GM20431 (cell line): ENCODE data around the gene LAMA2.

Source experiments
- in situ Hi-C: fragments of 300-500 bp; cut with MseI, MboI; formaldehyde crosslinking; loops from one replicate; pipeline ENCODE4 v1.15.0; 2020; ENCODE audit warnings: low sequenced_read_pairs; ENCODE audit not compliant: unreplicated experiment

Gene LAMA2

DNA sequence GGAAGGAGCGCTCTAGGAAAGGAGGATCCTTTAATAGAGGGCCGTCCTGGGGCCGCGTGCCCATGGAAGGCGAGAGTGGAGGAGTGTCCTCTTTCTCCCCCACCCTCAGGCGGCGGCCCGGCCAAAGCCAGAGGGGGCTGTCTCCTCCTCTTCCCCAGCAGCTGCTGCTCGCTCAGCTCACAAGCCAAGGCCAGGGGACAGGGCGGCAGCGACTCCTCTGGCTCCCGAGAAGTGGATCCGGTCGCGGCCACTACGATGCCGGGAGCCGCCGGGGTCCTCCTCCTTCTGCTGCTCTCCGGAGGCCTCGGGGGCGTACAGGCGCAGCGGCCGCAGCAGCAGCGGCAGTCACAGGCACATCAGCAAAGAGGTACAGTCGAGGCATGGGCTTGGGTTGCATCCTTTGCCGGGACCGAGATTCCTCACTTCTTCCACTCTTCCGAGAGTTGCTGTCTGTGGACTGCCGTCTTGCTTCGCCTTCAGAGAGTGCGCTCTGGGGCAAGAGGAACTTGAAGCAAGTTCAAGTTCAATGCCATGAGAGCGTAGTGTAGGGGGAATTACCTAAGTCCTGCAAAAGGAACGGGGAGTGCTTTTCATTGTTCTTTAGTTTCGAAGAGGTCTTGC is at the start of gene LAMA2:
Gene LAMA2, plus strand, starts transcription at position 148 of the 621 bp plus-strand sequence. Its CDS starts 108 bp downstream, at position 256.
- in situ Hi-C loops = no loop called here

DNA sequence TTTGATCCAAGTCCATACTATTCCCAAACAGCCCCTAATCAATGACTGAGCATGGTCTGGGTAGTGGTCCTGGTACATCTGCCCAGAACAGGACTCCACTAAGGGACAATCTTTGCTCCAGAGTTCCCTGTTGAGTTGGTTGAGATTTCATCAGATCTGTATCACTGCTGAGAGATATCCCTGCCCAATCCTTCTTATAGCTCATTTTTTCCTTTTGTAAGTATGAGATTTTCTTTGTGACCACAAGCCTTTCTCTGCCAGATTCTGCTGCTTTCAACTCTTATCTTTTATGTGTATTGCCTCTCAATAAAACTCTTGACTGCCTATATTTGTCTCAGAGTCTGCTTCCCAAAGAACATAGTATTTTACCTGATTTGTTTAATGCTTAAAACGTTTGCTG is 46.2 kb upstream of the LAMA2 start:
- in situ Hi-C loops = no loop called here

DNA sequence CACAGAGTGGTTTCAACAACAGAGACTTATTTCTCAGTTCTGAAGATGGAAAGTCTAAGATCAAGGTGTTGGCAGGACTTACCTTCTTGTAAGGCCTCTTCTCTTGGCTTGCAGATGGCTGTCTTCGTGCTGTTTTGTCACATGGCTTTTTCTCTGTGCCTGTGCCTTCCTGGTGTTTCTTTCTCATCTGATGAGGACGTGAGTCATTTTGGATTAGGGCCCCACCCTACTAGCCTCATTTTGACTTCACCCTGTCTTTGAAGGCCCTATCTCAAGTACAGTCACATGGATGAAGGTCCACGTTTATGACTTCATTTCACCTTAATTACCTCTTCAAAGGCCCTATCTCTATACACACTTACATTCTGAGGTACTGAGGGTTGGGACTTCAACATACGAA is 41.4 kb upstream of the LAMA2 start:
- in situ Hi-C loops = no loop called here

DNA sequence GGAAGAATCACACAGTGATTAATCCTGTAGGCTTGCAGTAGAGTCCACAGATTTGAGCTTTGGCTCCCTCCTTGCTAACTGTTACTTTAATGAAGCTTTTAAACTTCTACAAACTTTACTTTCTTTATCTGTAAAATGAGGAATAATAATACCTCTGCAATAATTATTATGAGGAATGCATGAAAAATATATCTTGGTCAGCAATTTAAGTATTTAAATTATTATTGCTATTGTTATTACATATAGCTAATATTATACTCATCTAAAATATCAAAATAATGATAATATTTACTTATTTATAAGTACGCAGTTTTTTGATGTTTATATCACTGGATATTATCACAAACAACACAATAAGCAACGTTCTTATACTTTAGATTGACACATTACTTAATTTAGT is 38.3 kb upstream of the LAMA2 start:
- in situ Hi-C loops = no loop called here

DNA sequence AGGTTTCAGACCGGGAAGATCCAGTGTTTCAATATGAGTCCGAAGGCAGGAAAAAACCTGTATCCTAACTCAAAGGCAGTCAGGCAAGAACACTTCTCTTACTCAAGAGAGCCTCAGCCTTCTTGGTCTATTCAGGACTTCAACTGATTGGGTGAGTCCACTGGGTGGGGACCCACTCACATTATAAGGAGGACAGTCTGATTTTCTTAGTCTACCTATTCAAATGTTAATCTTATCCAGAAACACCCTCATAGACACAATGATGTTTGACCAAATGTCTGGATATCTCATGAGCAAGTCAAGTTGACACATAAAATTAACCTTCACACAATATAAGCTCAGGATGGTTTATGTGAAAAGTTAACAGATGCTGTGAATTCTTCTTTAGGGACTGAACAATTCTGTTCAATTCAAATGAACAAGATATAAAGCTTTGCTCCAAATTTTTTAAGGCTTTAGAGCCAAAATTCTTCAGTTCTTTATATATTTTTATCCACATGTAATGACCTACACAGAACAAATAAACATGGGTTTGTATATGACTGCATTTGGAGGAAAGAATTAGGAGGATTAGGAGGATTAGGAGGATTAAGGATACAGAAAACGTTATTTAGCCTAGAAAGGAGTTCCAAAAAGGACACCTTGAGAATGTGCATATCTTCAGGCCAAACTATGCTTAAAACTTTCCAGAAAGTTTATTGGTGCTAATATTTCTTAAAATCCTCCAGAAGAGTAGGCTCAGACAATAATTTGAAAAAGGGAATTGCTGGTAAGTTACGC is 35.3 kb upstream of the LAMA2 start:
- in situ Hi-C loops = no loop called here

GRCh38 chr6:128848212-128848935 is 34.6 kb upstream of the LAMA2 start:
- in situ Hi-C loops = no loop called here

GRCh38 chr6:128855581-128856085 is 27.3 kb upstream of the LAMA2 start:
- in situ Hi-C loops = no loop called here

DNA sequence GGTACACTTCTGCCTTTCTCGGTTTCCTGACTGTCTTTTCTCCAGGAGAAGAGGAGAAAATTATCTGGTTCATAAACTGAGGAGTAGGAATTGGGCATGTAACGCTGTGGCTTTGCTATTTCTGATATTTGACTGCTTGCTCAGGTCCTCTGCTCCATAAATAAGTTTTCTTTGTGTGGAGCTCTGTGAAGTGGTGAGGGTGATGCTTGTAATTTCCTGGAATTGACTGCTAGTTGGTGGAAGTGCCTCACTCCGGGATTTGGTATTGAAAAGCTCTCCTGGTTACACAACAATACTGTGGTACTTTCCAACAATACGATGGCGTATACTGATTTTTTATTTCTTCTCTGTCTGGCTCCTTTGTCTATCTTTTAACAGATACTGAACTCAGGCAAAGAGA is 25.1 kb upstream of the LAMA2 start:
- in situ Hi-C loops = no loop called here

DNA sequence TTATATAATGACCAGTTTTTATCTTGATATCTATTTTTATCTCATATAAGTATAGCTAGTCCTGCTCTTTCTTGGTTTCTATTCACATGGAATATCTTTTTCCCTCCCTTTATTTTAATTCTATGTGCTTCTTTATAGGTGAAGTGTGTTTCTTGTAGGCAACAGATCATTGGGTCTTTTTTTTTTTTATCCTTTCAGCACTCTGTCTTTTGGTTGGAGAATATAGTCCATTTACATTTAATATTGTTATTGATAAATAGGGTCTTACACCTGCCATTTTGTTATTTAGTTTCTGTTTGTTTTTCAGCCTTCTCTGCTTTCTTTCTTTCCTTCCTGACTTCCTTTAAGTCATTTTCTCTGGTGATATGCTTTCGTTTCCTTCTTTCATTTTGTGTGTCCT is 22.2 kb upstream of the LAMA2 start:
- in situ Hi-C loops = no loop called here

DNA sequence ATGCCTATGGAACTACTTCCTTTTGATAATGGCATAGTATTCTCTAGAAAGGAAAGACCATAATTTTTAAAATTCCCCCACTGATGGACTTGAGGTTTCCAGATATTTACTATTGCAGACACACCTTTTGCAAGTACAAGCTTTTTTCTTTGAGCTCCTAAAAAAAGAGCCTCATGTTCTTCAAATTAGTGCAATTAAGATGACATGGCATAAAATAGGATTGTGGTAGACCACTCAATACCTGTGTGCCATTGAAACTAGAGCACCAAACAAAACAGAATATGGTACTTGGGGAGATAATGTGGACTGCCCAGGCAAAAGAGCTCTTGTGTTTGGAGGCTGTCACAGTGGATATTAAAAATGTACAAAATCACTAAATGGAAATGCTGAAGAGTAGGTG is 19.0 kb upstream of the LAMA2 start:
- in situ Hi-C loops = no loop called here

DNA sequence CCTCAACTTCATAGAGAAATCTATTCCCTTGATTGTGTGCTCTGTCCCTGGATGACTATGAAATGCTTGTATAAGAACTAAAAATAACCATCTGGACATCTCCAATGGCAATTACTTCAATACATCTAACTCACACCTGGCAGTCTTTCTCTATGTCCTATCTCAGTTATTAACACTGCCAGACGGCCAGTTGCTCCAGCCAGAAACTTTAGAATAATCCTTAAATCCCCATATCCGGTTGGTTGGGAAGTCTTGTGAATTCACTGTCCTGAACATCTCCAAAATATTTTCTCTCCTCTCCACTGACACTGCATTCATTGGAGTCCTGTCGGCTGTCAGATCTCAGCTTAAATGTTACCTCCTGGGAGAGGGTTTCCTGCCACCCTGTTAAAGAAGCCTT is 12.2 kb upstream of the LAMA2 start:
- in situ Hi-C loops = no loop called here

- in situ Hi-C loops = no loop called here
Measured at GRCh38 chr6:128874863-128875262, 8.1 kb upstream of the LAMA2 start.

DNA sequence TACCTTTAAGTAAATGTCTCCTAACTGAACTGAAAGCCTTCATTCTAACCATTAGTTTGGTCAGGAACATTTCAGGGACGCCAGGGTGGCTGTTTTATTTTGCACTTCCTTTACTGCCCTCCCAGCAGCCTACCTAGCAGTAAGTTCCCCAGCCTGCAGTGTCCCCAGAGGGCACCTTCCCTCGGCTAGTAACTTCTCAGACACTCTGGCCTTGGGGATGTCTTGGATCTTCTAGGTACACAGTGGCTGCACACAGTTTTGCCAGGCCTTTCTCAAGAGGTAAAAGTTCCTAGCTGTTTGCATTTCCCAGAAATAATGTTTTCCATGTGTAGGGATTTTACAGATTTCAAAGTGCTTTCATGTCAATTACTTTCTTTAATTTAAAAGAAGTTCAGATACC is 378 bp upstream of the LAMA2 start:
- in situ Hi-C loops = no loop called here

GRCh38 chr6:128883906-128884305 is 968 bp downstream of the LAMA2 start:
- in situ Hi-C loops = no loop called here

- in situ Hi-C loops = no loop called here
Measured at GRCh38 chr6:128885381-128885780, 2.4 kb downstream of the LAMA2 start.

DNA sequence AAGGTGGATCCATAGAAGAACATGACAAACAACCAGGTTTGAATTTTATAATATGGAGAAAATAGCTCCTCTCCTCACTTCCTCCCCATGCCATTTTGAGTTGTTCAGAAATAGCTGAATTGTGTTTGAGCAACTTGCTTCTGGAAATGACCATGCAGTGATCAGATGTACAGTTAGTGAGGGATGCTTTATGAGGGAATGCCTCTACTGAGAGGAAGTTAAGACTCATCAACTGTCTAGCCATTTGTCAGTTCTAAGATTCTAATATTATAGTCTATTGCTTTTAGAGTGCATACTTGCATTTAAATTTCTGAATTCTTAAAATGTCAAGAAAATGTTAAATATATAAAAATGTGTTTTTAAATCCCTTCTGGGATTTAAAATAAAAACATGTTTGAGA is 3.8 kb downstream of the LAMA2 start:
- in situ Hi-C loops = no loop called here

DNA sequence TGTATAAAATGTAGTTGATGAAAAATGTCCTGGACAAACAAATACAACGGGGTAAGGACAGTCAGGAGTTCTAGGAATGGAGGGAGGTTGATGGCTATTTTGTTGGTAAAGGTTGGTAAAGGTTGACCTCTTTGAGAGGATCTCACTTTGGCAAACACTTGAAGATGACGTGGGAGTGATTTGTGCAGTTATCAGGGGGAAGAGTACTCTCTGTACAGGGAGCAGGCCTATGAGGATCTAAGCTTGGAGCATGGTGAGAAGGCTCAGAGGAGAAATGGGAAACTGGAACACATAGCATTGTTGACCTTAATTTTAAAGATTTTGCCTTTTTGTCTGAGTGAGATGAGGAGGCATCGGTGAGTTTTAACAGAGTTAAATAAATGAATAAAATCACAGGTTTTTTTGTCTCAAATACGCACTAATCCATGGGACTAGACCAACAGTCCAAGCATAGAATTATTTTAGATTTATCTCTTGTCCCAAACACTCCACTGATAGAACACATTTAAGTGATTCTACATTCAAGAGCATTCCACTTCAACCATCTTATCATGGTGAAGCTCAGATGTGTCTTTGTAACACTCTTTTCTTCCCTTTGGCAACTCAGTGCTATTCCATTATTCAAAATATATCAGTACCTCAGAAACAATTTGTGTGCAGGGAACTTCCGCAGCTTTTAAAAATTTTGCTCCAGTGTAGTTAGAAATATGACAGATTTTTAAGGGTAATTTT is 5.7 kb downstream of the LAMA2 start:
- in situ Hi-C loops = no loop called here

DNA sequence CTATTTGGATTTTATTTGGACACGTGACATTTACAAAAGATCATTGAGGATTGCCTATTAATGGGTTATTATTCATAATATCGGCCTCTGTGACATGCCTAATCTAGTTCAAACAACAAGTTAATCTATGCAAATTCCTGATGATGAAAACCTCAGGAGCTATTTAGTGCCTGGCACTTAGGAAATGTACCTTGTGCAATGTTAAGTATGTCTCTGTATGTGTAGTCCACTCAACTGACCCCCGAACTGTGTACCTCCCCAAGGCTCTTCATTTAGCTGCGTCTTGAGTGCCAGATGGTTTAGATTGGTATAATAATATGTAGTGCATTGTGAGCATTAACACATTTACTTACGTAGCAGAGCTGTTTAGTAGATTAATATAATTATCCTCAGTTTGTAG is 6.9 kb downstream of the LAMA2 start:
- in situ Hi-C loops = no loop called here

DNA sequence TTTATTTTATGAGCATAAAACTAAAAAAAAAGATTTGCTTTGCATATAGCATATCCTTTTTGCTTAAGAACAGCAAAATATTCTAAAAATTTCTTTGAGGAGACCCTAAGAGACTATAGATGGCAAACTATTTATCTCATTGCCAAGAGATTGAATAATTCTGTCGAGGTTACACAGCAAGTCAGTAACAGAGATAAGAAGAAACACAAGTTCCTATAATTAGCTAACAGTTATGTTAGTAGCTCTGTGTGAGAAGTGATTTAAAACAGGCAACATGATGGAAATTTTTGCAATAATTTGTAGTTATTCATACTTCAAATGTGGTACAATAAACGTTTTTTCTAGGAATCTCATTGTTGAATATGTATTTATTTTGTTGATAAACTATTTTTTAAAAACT is 9.1 kb downstream of the LAMA2 start:
- in situ Hi-C loops = no loop called here

- in situ Hi-C loops = no loop called here
Measured at GRCh38 chr6:128899341-128900050, 16.6 kb downstream of the LAMA2 start.
